SU-DHL-6 (cell line): Measurements from ENCODE around the gene PILRB.
"Not testable (repeated sequence)": the region's sequence is repeated elsewhere in the genome, so short reads cannot be mapped to it uniquely, and the experiment has no call there.

Experiments used
- CTCF ChIP-seq: fragments of 200-600 bp; sonication (generic); IDR thresholded peaks from one replicate; pipeline ENCODE4 v1.5.1; 2017; ENCODE audit warnings: antibody characterized with exemption, mild to moderate bottlenecking, low read length, moderate library complexity; ENCODE audit not compliant: insufficient read depth, poor library complexity, severe bottlenecking
- EZH2phosphoT487 ChIP-seq: fragments of 200-600 bp; sonication (generic), shearing (Covaris generic); conservative IDR thresholded peaks from 2 replicates; pipeline ENCODE4 v1.6.1; 2018; ENCODE audit warnings: mild to moderate bottlenecking, antibody characterized with exemption, low read length, moderate library complexity, mixed read lengths

GRCh38 chr7:100363797-100364196 is 5.9 kb downstream of the PILRB start:
- not testable (repeated sequence) for TF ChIP-seq CTCF, EZH2phosphoT487
